ENCODE results near the gene CARD19. TPM values are rescaled to one million over a fixed set of nuclear protein-coding genes. Genes with fewer than 3 reads are reported as not detected.
"Not testable (repeated sequence)": the region's sequence is repeated elsewhere in the genome, so short reads cannot be mapped to it uniquely, and the experiment has no call there.

Gene CARD19
- total and polyA plus RNA-seq, 4 donors, result 31.1 to 70.7 (median 48.5) TPM

GRCh38 chr9:93139365-93140182 is 43.6 kb downstream of the CARD19 start:
- WGBS, 2 donors, result 89 to 90% methylated on average over 16 of the region's 16 CpGs
- Histone ChIP-seq H3K27ac (ENCODE audit: low read depth in 1 of 2, low read length in 1 of 2) (no peak overlapping the region), H3K9ac (ENCODE audit: insufficient read depth in 1 of 2, low read length in 2 of 2) (no peak overlapping the region), H3K27me3 (ENCODE audit: control insufficient read depth in 3 of 3, insufficient read depth in 3 of 3, low read length in 2 of 3) (no peaks in the 10 kb centered on the region), H3K4me3 (no peak overlapping the region), H3K36me3 (ENCODE audit: control insufficient read depth in 4 of 4, insufficient read depth in 4 of 4, low read length in 4 of 4) (no peaks in the 10 kb centered on the region), H3K4me1 (ENCODE audit: control insufficient read depth in 5 of 5, insufficient read depth in 5 of 5, low read length in 5 of 5) (peaks cover 0 to 14% (median 7%) of the 10 kb centered on the region in 5 donors), H3K9me3 (ENCODE audit: control insufficient read depth in 4 of 4, insufficient read depth in 3 of 4, low read length in 3 of 4) (peaks cover 0 to 3% (median 0%) of the 10 kb centered on the region in 4 donors)
- TF ChIP-seq CTCF (IDR thresholded peaks at IDR 0.05; ENCODE audit: control extremely low read depth, extremely low read depth), result no peak
- no peak for ATAC-seq (ENCODE audit: insufficient read depth, low FRiP score)
- DNase-seq, result no peak

GRCh38 chr9:93141771-93142483 is 45.9 kb downstream of the CARD19 start:
- H3K4me3 ChIP-seq, result no peak overlapping the region
- ATAC-seq (ENCODE audit: insufficient read depth, low FRiP score) (no peak), DNase-seq (no peak)
- H3K9me3 ChIP-seq (ENCODE audit: control insufficient read depth in 4 of 4, insufficient read depth in 3 of 4, low read length in 3 of 4), result peaks cover 0 to 3% (median 0%) of the 10 kb centered on the region in 4 donors
- peaks cover 0 to 9% (median 0%) of the 10 kb centered on the region in 5 donors for H3K4me1 ChIP-seq (ENCODE audit: control insufficient read depth in 5 of 5, insufficient read depth in 5 of 5, low read length in 5 of 5)
- TF ChIP-seq CTCF (IDR thresholded peaks at IDR 0.05; ENCODE audit: control extremely low read depth, extremely low read depth), result no peak
- H3K9ac ChIP-seq (ENCODE audit: insufficient read depth in 1 of 2, low read length in 2 of 2), result no peak overlapping the region
- H3K36me3 ChIP-seq (ENCODE audit: control insufficient read depth in 4 of 4, insufficient read depth in 4 of 4, low read length in 4 of 4), result no peaks in the 10 kb centered on the region
- H3K27ac ChIP-seq (ENCODE audit: low read depth in 1 of 2, low read length in 1 of 2), result no peak overlapping the region
- 81 to 87% methylated on average over 8 of the region's 8 CpGs for WGBS, 2 donors
- H3K27me3 ChIP-seq (ENCODE audit: control insufficient read depth in 3 of 3, insufficient read depth in 3 of 3, low read length in 2 of 3), result no peaks in the 10 kb centered on the region

GRCh38 chr9:93143830-93144530 is 48.0 kb downstream of the CARD19 start:
- no peak for TF ChIP-seq CTCF (IDR thresholded peaks at IDR 0.05; ENCODE audit: control extremely low read depth, extremely low read depth)
- WGBS, 2 donors, result 22 to 30% methylated on average over 15 of the region's 15 CpGs
- Histone ChIP-seq H3K36me3 (ENCODE audit: control insufficient read depth in 4 of 4, insufficient read depth in 4 of 4, low read length in 4 of 4) (no peaks in the 10 kb centered on the region), H3K9me3 (ENCODE audit: control insufficient read depth in 4 of 4, insufficient read depth in 3 of 4, low read length in 3 of 4) (peaks cover 0 to 2% (median 0%) of the 10 kb centered on the region in 4 donors), H3K9ac (ENCODE audit: insufficient read depth in 1 of 2, low read length in 2 of 2) (no peak overlapping the region), H3K27me3 (ENCODE audit: control insufficient read depth in 3 of 3, insufficient read depth in 3 of 3, low read length in 2 of 3) (no peaks in the 10 kb centered on the region), H3K4me1 (ENCODE audit: control insufficient read depth in 5 of 5, insufficient read depth in 5 of 5, low read length in 5 of 5) (peaks cover 0 to 9% (median 0%) of the 10 kb centered on the region in 5 donors), H3K27ac (ENCODE audit: low read depth in 1 of 2, low read length in 1 of 2) (no peak overlapping the region), H3K4me3 (no peak overlapping the region)
- ATAC-seq (ENCODE audit: insufficient read depth, low FRiP score), result no peak
- peak; percentile 24 to 68 (median 55) for DNase-seq

GRCh38 chr9:93146696-93147095 is 50.7 kb downstream of the CARD19 start:
- ATAC-seq (ENCODE audit: insufficient read depth, low FRiP score); H3K4me3 ChIP-seq; H3K9ac ChIP-seq (ENCODE audit: insufficient read depth in 1 of 2, low read length in 2 of 2); H3K36me3 ChIP-seq (ENCODE audit: control insufficient read depth in 4 of 4, insufficient read depth in 4 of 4, low read length in 4 of 4); H3K27ac ChIP-seq (ENCODE audit: low read depth in 1 of 2, low read length in 1 of 2); H3K9me3 ChIP-seq (ENCODE audit: control insufficient read depth in 4 of 4, insufficient read depth in 3 of 4, low read length in 3 of 4); H3K4me1 ChIP-seq (ENCODE audit: control insufficient read depth in 5 of 5, insufficient read depth in 5 of 5, low read length in 5 of 5); DNase-seq; H3K27me3 ChIP-seq (ENCODE audit: control insufficient read depth in 3 of 3, insufficient read depth in 3 of 3, low read length in 2 of 3): not testable (repeated sequence)
- 77 to 84% methylated on average over 6 of the region's 6 CpGs for WGBS, 2 donors

Data from lung (tissue), 12 donors.